Measurements from ENCODE around the gene AP5S1.

DNA sequence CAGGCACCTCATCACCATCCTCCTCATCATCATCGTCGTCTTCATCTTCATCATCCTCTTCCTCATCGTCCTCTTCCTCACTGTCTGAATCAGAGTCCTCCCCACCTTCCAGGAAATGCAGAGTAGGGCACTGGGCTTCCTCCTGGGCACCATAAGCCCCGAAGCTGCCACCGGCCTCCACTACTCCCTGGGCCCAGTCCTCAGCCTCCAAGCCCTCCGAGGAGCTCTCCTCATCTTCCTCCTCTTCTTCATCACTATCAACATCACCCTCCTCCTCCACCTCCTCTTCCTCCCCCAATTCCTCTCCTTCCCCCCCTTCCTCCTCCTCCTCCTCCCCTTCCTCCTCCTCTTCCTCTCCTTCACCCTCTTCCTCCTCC is 35.5 kb upstream of the AP5S1 start:
- TF ChIP-seq POLR2AphosphoS5 (IDR thresholded peaks at IDR 0.05) (no peak), EZH2 (IDR thresholded peaks at IDR 0.05; ENCODE audit: borderline replicate concordance, insufficient read depth, low read length, poor library complexity, severe bottlenecking) (no peak), RAD21 (conservative IDR thresholded peaks at IDR 0.05) (no peak), EP300 (conservative IDR thresholded peaks at IDR 0.05; ENCODE audit: poor library complexity, severe bottlenecking) (no peak)
- TF ChIP-seq, protein P1, sequence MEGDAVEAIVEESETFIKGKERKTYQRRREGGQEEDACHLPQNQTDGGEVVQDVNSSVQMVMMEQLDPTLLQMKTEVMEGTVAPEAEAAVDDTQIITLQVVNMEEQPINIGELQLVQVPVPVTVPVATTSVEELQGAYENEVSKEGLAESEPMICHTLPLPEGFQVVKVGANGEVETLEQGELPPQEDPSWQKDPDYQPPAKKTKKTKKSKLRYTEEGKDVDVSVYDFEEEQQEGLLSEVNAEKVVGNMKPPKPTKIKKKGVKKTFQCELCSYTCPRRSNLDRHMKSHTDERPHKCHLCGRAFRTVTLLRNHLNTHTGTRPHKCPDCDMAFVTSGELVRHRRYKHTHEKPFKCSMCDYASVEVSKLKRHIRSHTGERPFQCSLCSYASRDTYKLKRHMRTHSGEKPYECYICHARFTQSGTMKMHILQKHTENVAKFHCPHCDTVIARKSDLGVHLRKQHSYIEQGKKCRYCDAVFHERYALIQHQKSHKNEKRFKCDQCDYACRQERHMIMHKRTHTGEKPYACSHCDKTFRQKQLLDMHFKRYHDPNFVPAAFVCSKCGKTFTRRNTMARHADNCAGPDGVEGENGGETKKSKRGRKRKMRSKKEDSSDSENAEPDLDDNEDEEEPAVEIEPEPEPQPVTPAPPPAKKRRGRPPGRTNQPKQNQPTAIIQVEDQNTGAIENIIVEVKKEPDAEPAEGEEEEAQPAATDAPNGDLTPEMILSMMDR (IDR thresholded peaks at IDR 0.05; ENCODE audit: poor library complexity, severe bottlenecking): no peak
- TF ChIP-seq, protein P2, sequence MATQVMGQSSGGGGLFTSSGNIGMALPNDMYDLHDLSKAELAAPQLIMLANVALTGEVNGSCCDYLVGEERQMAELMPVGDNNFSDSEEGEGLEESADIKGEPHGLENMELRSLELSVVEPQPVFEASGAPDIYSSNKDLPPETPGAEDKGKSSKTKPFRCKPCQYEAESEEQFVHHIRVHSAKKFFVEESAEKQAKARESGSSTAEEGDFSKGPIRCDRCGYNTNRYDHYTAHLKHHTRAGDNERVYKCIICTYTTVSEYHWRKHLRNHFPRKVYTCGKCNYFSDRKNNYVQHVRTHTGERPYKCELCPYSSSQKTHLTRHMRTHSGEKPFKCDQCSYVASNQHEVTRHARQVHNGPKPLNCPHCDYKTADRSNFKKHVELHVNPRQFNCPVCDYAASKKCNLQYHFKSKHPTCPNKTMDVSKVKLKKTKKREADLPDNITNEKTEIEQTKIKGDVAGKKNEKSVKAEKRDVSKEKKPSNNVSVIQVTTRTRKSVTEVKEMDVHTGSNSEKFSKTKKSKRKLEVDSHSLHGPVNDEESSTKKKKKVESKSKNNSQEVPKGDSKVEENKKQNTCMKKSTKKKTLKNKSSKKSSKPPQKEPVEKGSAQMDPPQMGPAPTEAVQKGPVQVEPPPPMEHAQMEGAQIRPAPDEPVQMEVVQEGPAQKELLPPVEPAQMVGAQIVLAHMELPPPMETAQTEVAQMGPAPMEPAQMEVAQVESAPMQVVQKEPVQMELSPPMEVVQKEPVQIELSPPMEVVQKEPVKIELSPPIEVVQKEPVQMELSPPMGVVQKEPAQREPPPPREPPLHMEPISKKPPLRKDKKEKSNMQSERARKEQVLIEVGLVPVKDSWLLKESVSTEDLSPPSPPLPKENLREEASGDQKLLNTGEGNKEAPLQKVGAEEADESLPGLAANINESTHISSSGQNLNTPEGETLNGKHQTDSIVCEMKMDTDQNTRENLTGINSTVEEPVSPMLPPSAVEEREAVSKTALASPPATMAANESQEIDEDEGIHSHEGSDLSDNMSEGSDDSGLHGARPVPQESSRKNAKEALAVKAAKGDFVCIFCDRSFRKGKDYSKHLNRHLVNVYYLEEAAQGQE (IDR thresholded peaks at IDR 0.05; ENCODE audit: borderline replicate concordance): no peak
